Choroid plexus epithelial cell (primary cell): ENCODE results near the gene DCAF7.

Experiments used
- DNase-seq: peaks from one replicate; pipeline ENCODE4 v3.0.0-alpha.2; 2010; ENCODE audit warnings: low read depth
- H3K4me3 ChIP-seq: 2 replicates; pipeline ENCODE4 v1.5.1; 2011; ENCODE audit warnings: low read depth, mild to moderate bottlenecking, control low read depth, low read length, moderate library complexity
- TF ChIP-seq, protein P1 (sequence below): conservative IDR thresholded peaks from 2 replicates; pipeline ENCODE4 v1.5.1; 2011; ENCODE audit warnings: low read depth, mild to moderate bottlenecking, control low read depth, inconsistent platforms, low read length, moderate library complexity

Gene DCAF7

DNA sequence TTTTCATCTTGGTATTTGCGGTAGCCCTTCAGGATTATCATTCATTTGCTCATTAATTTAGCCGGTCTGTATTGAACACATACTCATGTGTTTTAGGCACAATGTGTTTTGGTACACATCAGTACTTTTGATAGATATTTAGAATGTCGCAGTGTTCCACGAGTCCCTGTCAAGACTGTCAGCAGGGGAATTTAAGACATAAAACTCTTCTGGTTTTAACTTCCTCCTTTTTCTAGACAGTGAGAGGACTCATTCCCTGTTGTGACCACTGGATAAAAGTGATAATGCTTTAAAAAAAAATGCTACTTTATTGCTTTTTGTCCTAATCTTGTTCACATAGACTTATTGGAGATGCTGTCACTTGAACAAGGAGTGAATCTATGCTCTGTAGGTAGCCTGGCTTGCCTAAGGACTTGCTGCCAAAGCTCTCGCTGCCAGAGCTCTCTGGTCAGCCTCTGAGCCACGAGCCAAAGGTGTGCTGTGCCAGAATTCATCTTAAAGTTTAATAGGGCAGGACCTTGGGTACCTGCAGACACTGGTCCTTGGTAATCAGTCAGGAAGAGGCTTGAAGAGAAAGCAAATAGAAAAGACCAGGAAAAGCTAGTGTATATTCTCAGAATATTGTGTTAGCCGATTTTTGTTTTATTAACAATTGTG, 5.4 kb downstream of the DCAF7 start:
- H3K4me3 ChIP-seq: no peak overlapping the region
- TF ChIP-seq, protein P1, sequence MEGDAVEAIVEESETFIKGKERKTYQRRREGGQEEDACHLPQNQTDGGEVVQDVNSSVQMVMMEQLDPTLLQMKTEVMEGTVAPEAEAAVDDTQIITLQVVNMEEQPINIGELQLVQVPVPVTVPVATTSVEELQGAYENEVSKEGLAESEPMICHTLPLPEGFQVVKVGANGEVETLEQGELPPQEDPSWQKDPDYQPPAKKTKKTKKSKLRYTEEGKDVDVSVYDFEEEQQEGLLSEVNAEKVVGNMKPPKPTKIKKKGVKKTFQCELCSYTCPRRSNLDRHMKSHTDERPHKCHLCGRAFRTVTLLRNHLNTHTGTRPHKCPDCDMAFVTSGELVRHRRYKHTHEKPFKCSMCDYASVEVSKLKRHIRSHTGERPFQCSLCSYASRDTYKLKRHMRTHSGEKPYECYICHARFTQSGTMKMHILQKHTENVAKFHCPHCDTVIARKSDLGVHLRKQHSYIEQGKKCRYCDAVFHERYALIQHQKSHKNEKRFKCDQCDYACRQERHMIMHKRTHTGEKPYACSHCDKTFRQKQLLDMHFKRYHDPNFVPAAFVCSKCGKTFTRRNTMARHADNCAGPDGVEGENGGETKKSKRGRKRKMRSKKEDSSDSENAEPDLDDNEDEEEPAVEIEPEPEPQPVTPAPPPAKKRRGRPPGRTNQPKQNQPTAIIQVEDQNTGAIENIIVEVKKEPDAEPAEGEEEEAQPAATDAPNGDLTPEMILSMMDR: no peak
- no peak for DNase-seq

DNA sequence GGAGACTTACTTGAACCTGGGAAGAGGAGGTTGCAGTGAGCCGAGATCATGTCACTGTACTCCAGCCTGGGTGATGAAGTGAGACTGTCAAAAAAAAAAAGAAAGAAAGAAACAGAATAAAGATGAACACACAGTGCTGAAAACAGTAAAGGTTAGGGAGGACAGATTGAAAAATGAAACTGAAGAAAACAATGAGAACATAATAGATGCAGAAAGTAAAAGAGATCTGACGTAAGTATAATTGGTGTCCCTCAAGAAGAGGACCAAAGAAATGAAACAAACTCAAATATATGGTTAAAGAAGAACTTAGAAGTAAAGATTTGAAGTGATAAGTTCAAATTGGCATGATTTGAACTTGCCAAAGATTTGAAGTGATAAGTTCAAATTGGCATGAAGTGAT, 7.1 kb downstream of the DCAF7 start:
- TF ChIP-seq, protein P1: no peak
- DNase-seq: no peak
- no peak overlapping the region for H3K4me3 ChIP-seq

DNA sequence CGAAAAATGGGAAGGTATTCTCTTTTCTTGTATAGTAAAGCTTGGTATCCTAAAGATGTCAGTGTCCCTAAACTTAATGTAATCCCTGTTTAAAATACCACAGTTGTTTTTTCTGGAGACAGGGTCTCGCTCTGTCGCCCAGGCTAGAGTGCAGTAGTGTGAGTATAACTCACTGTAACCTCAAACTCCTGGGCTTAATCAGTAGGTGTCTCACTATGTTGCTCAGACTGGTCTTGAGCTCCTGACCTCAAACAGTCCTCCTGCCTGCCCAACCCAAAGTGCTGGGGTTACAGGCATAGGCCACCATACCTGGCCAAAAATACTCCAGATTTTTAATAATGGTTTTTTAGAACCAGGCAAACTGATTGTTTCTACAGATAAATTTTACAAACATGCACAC, 8.2 kb downstream of the DCAF7 start:
- no peak for DNase-seq
- TF ChIP-seq, protein P1: no peak
- H3K4me3 ChIP-seq: no peak overlapping the region

DNA sequence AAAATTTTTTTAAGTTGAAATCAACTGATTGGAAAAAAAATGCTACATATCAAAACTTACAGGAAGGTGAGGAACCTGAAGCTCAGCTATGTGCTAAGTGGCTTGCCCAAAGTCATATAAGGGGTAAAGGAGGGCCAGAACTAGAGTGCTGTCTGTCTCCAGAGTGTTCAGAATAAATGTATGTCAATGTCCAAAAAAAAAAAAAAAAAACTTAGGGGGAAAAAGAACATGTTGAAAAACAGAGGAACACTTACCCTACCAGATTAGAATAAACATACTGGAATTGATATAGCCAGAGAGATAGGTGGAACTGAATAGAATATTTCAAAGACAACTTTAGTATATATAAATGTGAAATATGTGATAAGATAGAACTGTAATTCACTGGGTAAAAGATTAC, 11.5 kb downstream of the DCAF7 start:
- no peak overlapping the region for H3K4me3 ChIP-seq
- TF ChIP-seq, protein P1: no peak

DNA sequence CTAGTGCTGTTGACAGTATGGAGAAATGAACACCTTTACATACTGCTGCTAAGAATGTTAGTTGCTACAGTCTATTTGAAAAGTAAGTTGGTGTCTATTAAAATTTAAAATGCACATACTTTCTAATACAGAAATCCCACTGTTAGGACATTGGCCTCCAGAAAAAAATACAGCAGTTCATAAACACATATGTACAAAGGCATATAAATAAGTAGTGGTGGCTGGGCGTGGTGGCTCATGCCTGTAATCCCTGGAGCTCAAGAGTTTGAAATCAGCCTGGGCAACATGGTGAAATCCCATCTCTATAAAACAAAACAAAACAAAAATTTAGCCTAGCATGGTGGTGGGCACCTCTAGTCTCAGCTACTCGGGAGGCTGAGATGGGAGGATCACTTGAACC, 13.1 kb downstream of the DCAF7 start:
- TF ChIP-seq, protein P1: no peak
- DNase-seq: no peak
- no peak overlapping the region for H3K4me3 ChIP-seq

More for the DNA sequence above, 11.5 kb downstream of the DCAF7 start:
- no peak for DNase-seq

DNA sequence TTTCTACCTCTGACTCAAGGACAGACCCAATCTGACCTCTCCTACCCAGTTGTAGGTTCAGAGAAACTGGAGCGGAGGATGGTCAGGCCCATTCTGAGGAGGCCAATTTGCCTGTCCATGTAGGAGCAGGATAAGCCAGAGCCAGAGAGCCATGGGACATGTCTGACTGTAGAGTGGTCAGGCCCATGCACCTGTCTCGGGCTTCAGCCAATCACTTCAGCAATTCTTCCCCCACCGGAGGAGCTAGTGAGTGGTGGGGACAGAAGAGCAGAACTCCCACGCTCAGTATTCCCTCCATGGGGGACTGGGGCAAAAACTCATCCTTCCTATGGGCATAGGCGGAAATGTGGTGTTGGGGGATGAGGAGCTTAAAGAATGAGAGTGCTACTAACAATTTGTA, 14.3 kb downstream of the DCAF7 start:
- H3K4me3 ChIP-seq: no peak overlapping the region
- DNase-seq: no peak
- TF ChIP-seq, protein P1: no peak

DNA sequence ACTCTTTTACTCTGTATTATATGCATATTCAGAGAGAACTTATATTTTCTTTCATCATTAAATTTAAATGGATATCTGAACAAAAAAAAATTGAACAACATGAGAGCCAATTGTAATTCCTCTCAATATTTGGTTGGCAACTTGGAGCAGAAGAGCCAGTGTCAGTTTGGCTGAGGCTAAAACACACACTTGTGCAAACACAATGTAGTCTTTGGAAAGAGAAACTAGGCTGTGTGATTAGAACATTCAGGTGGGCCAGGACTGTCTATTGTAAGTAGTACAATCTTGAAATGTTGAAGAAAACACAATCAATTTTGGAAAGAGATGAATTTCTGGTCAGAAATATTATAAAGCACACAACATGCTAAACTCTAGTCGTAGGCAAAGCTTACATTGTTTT, 17.0 kb downstream of the DCAF7 start:
- no peak for DNase-seq
- TF ChIP-seq, protein P1: no peak
- H3K4me3 ChIP-seq: no peak overlapping the region
